HG03354 (cell line): ENCODE data around the gene SENP6.
"Not testable (repeated sequence)": the region's sequence is repeated elsewhere in the genome, so short reads cannot be mapped to it uniquely, and the experiment has no call there.

Source experiments
- ATAC-seq: cut with Tn5 transposase; IDR thresholded peaks from one replicate; pipeline ENCODE4 v1.9.1; 2021; ENCODE audit warnings: mild to moderate bottlenecking; ENCODE audit not compliant: unreplicated experiment, poor library complexity, severe bottlenecking

Gene SENP6

DNA sequence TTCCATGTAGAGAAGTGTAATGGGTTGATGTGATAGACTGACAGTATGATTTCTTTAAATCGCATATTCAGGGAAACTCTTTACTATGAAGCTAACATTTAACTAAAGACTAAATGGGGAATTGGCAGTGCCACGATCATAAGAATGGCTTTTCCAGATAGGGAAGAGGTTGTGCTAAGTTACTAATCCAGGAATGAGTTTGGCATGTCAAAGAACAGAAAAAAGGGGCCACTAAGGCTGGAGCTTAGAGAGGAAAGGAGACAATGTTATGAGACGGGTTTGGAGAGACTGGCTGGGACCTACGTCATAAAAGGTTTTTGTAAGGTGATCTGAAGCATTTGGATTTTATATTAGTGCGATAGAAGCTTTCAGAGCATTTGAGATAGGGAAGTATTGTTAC, 40.6 kb downstream of the SENP6 start:
- no peak for ATAC-seq

GRCh38 chr6:75643173-75643572, 41.5 kb downstream of the SENP6 start:
- no peak for ATAC-seq

- peak; percentile 63 for ATAC-seq
Observed at GRCh38 chr6:75656479-75656878, 54.8 kb downstream of the SENP6 start.

GRCh38 chr6:75657327-75657726, 55.6 kb downstream of the SENP6 start:
- no peak for ATAC-seq

DNA sequence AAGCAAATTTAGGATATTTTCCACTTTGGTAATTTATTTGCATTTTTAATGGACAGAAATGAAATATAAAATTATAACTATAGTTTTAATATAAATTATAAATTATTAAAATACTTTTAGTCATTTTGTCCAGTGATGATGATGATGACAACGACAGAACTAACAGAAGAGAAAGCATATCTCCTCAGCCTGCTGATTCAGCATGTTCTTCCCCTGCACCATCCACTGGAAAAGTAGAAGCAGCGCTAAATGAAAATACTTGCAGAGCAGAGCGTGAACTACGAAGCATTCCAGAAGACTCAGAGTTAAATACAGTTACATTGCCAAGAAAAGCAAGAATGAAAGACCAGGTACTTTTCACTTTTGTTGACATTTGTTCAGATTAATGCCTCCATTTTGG, 64.9 kb downstream of the SENP6 start:
- no peak for ATAC-seq

DNA sequence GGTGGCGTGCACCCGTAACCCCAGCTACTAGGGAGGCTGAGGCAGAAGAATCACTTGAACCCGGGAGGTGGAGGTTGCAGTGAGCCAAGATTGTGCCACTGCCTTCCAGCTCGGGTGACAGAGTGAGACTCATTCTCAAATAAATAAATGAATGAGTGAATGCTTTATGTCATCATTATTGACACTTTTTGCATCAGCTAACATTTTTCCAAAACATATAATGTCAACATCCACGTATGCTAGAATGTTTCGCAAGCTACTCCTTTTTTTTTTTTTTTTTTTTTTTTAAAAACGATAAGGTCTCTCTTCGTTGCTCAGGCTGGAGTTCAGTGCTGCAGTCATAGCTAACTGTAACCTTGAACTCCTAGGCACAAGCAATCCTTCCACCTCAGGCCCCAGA, 72.2 kb downstream of the SENP6 start:
- no peak for ATAC-seq

DNA sequence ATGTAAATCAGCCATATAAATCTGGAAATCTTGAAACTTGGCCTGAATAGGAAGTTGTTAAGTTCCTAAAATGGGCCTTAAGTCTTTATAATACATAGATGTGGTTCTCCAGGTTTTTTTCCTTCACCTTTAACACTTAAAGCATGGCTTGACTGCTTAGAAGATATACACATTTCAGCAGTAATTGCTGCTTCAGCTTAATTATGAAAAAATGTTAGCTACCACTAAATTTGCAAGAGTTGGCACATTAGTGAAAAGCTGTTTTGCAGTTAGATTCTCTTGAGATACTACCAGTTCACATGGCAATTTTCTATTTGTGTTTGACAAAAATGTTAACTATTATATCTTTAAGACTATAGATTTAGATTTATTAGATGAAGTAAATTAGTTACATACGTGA, 74.7 kb downstream of the SENP6 start:
- ATAC-seq: no peak

- ATAC-seq: not testable (repeated sequence)
Observed at GRCh38 chr6:75682548-75682947, 80.9 kb downstream of the SENP6 start.

GRCh38 chr6:75683005-75683404, 81.3 kb downstream of the SENP6 start:
- ATAC-seq: not testable (repeated sequence)

DNA sequence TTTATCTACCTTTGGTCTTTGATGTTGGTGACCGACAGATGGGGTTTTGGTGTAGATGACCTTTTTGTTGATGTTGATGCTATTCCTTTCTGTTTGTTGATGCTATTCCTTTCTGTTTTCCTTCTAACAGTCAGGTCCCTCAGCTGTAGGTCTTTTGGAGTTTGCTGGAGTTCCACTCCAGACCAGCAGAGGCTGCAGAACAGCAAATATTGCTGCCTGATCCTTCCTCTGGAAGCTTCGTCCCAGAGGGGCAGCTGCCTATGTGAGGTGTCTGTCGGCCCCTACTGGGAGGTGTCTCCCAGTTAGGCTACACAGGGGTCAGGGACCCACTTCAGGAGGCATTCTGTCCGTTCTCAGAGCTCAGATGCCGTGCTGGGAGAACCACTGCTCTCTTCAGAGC, 85.9 kb downstream of the SENP6 start:
- ATAC-seq: not testable (repeated sequence)

GRCh38 chr6:75687937-75688336, 86.3 kb downstream of the SENP6 start:
- not testable (repeated sequence) for ATAC-seq

GRCh38 chr6:75689576-75689975, 87.9 kb downstream of the SENP6 start:
- no peak for ATAC-seq

GRCh38 chr6:75691012-75691411, 89.3 kb downstream of the SENP6 start:
- no peak for ATAC-seq

- no peak for ATAC-seq
Observed at GRCh38 chr6:75693534-75693933, 91.9 kb downstream of the SENP6 start.

DNA sequence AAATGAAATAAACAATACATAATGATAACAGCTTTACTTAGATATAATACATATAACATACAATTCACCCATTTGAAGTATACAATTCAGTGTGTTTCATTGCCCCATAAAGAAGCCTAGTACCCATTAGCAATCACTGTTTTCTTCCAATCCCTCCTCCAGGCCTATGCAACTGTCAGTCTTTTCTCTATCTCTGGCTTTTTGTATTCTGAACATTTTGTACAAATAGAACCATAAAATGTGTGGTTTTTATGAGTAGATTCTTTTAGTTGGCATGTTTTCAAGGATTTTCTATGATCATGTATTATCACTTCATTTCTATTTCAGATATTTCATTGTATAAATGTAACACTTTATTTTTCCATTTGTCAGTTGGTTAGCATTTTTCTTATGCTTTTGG, 92.7 kb downstream of the SENP6 start:
- ATAC-seq: no peak

GRCh38 chr6:75708334-75708733, 106.7 kb downstream of the SENP6 start:
- not testable (repeated sequence) for ATAC-seq

GRCh38 chr6:75711173-75711572, 109.5 kb downstream of the SENP6 start:
- no peak for ATAC-seq

- ATAC-seq: no peak
Observed at GRCh38 chr6:75719133-75719532, 117.5 kb downstream of the SENP6 start.

DNA sequence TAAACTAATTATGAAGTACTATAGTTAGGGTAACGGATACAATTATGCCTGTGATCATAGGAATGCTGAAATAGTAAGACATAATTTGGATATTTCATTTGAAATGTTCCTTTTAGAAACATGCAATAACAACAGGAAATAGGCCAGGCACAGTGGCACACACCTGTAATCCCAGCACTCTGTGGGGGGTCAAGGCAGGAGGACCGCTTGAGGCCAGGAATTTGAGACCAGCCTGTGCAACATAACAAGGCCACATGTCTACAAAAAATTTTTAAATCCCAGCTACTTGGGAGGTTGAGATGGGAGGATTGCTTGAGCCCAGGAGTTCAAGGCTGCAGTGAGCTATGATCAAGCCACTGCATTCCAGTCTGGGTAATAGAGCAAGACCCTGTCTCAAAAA, 121.7 kb downstream of the SENP6 start:
- ATAC-seq: no peak

DNA sequence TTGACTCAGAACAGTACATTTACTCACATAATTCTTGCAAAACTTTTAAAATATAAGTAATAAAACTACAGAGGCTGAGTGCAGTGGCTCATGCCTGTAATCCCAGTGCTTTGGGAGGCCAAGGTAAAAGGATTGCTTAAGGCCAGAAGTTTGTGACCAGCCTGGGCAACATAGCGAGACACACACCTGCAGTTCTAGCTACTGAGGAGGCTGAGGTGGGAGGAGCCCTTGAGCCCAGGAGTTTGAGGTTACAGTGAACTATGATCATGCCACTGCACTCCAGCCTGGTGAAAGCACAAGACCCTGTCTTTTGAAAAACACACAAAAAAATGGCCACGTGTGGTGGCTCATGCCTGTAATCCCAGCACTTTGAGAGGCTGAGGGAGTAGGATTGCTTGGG, 125.5 kb downstream of the SENP6 start:
- ATAC-seq: no peak

DNA sequence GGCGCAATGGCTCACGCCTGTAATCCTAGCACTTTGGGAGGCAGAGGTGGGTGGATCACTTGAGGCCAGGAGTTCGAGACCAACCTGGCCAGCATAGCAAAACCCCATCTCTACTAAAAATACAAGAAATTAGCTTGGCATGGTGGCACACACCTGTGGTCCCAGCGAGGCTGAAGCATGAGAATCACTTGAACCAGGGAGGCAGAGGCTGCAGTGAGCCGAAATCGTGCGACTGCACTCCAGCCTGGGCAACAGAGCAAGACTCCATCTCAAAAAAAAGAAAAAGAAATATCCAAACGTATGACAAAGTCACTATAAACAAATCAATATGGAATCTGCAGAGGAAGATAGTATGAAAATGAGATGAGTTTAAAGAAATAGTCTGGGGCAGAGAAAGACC, 129.3 kb downstream of the SENP6 start:
- not testable (repeated sequence) for ATAC-seq

DNA sequence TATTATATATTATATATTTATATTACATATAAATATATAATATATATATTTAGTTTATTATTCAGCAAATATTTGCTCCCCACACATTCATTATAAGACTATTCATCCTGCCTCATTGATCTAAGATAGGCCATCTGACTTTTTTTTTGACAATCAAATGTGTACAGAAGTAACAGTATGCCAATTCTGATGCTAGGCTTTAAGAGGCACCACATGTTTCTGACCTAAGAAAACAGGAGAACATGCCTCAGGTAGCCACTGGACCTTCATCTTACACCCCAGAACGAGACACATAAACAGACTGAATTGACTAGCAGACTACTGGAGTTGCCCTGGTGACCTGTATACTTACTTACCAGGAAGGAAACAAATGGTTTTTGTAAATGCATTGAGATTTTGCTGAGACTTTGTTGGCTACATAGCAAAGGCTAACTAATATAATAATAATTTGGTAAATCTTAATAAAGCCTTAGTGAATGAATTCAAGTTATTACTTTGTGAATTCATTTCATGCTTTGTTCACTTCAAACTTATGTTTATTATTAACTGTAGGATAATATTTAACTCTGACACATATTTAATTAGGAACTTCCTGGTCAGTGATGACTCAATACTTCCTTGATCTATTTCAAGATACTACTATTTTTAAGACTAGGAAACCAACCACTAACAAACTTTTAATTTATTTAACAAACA, 134.0 kb downstream of the SENP6 start:
- peak; percentile 98 for ATAC-seq
